ENCODE data around the gene IL6R. TPM values are rescaled to one million over a fixed set of nuclear protein-coding genes. Genes with fewer than 3 reads are reported as not detected.

IL6R gene
- total RNA-seq, 1 donor from 2014 or later, result 3.3 TPM

DNA sequence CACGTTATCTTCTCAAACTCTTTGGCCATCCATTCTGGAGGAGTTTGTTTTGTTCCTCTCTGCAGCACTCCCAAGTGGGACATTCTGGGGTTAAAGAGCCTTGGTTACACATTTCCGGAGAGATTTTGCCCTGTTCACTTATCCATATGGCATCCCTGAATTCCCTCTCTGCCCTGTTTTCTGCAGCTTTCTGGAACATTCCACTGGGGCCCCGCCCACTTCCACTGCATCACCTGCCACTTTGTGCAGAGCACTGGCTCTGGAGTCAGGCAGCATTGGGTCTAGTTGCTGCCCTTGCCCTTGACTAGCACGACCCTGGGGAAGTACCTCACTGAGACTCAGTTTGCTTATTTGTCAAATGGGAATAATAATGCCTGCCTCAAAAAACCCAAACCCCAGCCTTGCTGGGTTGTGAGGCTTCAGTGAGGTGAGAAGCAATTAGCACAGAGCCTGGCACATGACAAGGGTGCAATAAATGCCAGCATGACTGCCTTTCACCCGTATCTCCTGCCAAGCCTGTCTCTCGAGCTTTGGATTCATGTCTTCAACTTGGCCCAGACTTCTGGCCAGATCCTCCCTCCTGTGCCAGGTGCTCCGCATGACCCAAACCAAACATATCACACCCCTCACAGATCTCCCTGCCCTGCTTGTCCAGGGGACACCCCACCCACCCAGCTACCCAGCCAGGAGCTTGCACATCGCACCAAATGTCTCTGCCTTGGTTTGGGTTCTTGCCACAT lies 38.3 kb downstream of the IL6R start:
- FAIRE-seq (no peak), DNase-seq (ENCODE audit: low spot score in 2 of 2) (no peak)

DNA sequence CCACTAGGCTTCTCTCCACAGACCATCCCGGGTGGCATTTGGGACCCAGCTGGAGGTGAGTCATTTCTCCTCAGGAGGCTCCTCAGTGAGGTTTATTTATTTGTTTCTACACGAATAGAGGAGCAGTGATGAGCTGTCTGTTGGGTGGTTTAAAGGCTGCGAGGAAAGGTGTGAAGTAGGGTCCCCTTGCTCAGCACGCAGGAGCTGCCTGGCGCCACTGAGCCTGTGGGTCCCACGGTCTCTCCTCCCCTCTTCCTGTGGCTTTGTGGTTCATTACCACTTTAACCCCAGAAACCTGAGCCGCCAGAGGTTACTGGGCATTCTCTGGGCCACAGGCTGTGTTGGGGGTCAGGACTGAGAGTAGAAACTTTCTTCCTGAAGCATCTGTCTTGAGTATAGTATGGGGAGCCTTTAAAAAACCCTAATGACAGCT lies 39.9 kb downstream of the IL6R start:
- no peak for DNase-seq (ENCODE audit: low spot score in 2 of 2)
- FAIRE-seq, result no peak

GRCh38 chr1:154446292-154446691 lies 41.1 kb downstream of the IL6R start:
- no peak for DNase-seq (ENCODE audit: low spot score in 2 of 2)
- FAIRE-seq, result no peak

GRCh38 chr1:154446789-154447188 lies 41.6 kb downstream of the IL6R start:
- DNase-seq (ENCODE audit: low spot score in 2 of 2), result no peak
- FAIRE-seq, result no peak

DNA sequence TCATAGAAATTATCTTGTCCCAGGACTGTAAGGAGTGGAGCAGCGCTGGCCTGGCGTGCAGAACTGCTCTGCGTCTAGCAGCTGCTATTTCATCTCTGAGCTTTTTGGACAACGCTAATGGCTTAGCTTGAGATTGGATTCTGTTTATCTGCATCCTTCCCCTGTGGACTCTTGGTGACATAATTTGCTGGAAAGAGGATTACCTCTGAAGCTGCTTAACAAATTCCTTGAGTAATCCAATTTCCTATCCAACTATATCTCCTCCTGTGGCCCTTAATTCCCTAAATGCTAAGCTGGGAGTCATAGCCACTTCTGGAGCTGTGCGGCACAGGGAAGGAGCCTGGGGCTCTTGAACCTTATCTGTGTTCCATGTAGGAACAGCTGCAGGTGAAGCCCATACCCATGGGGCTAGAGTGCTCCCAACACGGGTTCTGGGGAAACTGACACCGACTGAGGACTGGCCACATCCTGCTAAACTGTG lies 43.2 kb downstream of the IL6R start:
- no peak for FAIRE-seq
- no peak for DNase-seq (ENCODE audit: low spot score in 2 of 2)

DNA sequence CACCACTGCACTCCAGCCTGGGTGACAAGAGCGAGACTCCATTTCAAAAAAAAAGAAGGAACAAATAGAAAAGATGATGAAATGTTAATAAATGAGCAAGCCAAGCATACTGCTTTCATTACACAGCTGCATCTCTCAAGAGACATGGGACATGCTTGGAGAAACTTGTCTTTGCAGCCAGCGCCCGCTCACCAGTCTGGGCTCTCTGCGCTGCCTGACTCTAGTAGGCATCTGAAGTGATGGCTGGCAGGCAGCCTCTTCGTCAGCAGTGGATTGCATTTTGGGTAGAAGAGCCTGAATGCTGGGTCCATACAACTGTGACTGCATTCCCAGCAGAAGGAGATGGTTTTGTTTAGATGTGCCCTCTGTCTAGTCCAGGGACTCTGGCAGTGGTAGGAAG lies 48.0 kb downstream of the IL6R start:
- FAIRE-seq (no peak), DNase-seq (ENCODE audit: low spot score in 2 of 2) (no peak)

DNA sequence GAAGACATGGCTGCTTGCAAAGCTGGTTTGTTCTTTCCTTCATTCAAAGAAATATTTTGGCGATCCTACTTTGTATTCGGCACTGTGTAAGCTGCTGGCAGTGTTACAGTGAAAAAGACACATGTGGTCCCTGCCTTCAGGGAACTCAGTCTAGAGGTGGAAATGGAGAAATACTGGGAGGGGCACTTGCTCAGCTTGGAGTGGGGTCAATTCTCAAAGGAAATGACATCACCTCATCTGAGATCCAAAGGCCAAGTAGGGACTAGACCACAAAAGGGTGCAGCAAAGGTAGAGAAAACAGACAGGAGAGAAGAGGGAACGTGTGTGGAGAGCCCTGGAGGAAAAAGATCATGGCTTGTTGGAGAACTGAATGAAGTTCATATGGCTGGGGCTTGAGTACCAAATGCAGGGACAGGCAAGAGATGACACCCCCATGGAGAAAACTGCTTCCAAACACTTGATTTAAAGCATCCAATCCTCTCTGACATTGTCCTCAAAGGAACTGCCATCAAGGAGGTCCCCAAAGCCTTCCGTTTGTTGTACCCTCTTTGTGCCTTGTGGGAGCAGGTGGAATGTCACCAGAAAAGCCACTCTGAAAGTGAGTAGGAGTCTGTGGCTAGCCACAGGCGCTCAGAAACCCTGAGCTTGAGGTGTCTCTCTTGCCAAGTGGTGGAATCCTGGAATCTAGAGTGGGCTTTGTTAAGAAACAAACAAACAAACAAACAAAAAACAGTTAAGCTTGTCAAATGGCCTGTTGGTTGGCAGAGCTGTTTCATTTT lies 48.6 kb downstream of the IL6R start:
- FAIRE-seq, result no peak
- DNase-seq (ENCODE audit: low spot score in 2 of 2), result no peak

DNA sequence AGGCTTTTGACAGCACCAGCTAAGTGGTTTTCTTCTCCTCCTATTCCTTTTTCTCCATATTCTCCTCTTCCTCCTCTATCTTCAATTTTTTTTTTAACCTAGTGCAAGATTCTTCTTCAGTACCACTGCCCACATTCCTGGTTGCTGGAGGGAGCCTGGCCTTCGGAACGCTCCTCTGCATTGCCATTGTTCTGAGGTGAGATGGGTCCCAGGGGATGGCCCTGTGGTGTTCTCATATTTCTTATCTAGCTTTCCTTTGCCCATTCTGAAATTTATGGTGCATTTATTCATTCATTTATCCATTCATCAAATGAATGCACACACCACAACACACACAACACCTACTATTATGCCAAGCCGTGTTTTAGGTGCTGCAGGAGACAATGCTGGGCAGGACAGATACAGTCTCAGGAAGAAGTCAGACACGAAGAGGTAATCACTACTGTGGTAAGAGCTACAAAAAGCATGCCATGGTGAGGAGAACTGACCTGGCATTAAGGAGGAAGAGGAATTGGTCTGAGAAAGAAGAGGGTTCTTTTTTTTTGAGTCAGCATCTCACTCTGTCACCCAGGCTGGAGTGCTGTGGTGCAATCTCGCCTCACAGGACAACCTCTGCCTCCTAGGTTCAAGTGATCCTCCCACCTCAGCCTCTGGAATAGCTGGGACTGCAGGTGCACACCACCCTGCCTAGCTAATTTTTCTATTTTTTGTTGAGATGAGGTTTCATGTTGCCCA lies 49.4 kb downstream of the IL6R start:
- FAIRE-seq (no peak), DNase-seq (ENCODE audit: low spot score in 2 of 2) (no peak)

GRCh38 chr1:154456631-154457030 lies 51.5 kb downstream of the IL6R start:
- DNase-seq (ENCODE audit: low spot score in 2 of 2) (no peak), FAIRE-seq (no peak)

DNA sequence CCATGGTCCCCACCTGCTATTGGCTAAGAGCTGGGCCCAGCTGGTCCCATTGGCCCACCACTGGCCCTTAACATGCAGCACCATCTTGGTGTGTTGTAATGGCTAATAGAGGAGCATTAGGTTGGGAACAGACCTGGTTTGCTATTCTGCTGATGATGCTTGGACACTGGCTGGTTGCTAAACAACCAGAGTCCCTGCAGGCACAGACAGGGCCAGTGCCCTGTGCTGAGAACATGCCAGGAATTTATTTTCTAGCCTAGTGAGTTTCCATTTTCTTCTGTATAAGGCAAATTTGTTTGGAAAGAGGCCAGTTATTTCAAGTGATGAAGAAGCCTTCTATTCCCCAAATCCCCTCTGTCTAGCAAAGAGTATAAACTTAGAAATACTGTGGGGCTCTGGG lies 53.9 kb downstream of the IL6R start:
- FAIRE-seq, result no peak
- DNase-seq (ENCODE audit: low spot score in 2 of 2), result no peak

- no peak for FAIRE-seq
These were observed 55.6 kb downstream of the IL6R start for GRCh38 chr1:154460695-154461260.

GRCh38 chr1:154463512-154463990 lies 58.4 kb downstream of the IL6R start:
- FAIRE-seq (no peak), DNase-seq (ENCODE audit: low spot score in 2 of 2) (peak in 1 of 2 donors; percentile 35)

More at GRCh38 chr1:154460695-154461260, 55.6 kb downstream of the IL6R start:
- DNase-seq (ENCODE audit: low spot score in 2 of 2), result no peak

GRCh38 chr1:154465621-154466195 lies 60.6 kb downstream of the IL6R start:
- FAIRE-seq (no peak), DNase-seq (ENCODE audit: low spot score in 2 of 2) (no peak)

DNA sequence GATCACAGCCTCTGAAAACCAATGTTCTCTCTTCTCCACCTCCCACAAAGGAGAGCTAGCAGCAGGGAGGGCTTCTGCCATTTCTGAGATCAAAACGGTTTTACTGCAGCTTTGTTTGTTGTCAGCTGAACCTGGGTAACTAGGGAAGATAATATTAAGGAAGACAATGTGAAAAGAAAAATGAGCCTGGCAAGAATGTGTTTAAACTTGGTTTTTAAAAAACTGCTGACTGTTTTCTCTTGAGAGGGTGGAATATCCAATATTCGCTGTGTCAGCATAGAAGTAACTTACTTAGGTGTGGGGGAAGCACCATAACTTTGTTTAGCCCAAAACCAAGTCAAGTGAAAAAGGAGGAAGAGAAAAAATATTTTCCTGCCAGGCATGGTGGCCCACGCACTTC lies 61.1 kb downstream of the IL6R start:
- no peak for DNase-seq (ENCODE audit: low spot score in 2 of 2)
- no peak for FAIRE-seq

DNA sequence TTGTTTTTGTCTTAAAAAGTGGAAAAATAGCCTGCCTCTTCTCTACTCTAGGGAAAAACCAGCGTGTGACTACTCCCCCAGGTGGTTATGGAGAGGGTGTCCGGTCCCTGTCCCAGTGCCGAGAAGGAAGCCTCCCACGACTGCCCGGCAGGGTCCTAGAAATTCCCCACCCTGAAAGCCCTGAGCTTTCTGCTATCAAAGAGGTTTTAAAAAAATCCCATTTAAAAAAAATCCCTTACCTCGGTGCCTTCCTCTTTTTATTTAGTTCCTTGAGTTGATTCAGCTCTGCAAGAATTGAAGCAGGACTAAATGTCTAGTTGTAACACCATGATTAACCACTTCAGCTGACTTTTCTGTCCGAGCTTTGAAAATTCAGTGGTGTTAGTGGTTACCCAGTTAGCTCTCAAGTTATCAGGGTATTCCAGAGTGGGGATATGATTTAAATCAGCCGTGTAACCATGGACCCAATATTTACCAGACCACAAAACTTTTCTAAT lies 61.8 kb downstream of the IL6R start:
- no peak for FAIRE-seq

DNA sequence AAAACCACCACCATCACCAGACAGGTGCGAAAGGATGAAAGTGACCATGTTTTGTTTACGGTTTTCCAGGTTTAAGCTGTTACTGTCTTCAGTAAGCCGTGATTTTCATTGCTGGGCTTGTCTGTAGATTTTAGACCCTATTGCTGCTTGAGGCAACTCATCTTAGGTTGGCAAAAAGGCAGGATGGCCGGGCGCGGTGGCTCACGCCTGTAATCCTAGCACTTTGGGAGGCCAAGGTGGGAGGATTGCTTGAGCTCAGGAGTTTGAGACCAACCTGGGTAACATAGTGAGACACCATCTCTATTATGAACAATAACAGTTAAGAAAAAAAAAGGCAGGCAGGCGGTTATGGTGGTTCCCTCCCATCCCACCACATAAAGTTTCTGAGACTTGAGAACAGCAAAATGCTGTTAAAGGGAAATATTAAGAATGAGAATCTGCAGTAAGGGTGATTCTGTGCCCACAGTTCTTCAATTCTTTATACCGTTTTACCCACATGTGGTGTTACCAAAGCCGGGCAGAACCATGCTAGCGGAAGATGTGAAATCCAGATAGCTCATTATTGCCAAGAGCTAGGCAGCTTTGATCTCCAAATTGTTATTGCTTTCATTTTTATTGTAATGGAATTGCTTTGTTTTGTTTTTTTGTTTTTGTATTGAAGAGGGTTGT lies 62.4 kb downstream of the IL6R start:
- FAIRE-seq (no peak), DNase-seq (ENCODE audit: low spot score in 2 of 2) (no peak)

More for the DNA sequence above, 61.8 kb downstream of the IL6R start:
- no peak for DNase-seq (ENCODE audit: low spot score in 2 of 2)

DNA sequence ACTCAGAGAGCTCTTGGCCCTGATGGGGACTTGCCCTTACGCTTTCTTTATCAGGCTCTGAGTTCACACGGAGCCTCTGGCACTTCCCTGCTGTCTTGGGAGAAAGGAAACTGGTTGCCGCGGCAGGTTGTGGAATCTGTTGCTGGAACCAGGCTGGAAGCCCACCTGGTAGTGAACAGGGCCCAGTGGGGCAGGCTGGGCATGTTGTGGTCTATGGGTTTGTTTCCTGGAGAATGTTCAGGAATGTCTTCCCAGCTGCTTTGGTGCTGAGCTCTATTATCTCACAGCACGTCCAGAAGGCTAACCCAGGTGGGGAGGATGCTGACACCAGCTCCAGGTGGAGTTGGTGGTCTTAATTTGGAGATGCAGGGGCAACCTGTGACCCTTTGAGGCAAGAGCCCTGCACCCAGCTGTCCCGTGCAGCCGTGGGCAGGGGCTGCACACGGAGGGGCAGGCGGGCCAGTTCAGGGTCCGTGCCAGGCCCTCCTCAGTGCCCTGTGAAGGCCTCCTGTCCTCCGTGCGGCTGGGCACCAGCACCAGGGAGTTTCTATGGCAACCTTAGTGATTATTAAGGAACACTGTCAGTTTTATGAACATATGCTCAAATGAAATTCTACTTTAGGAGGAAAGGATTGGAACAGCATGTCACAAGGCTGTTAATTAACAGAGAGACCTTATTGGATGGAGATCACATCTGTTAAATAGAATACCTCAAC lies 63.5 kb downstream of the IL6R start:
- DNase-seq (ENCODE audit: low spot score in 2 of 2), result no peak
- FAIRE-seq, result no peak

GRCh38 chr1:154469844-154470560 lies 64.9 kb downstream of the IL6R start:
- FAIRE-seq (no peak), DNase-seq (ENCODE audit: low spot score in 2 of 2) (no peak)
